Astrocyte of the cerebellum (primary cell): ENCODE results near the gene TMEM59L.

Source experiments
- DNase-seq: peaks from one replicate; pipeline ENCODE4 v3.0.0-alpha.2; 2011; ENCODE audit warnings: low read depth
- H3K4me3 ChIP-seq: 2 replicates; pipeline ENCODE4 v1.5.1; 2011; ENCODE audit warnings: mild to moderate bottlenecking, low read depth, low read length, moderate library complexity
- CTCF ChIP-seq: IDR thresholded peaks from 2 replicates; pipeline ENCODE4 v1.5.1; 2012; ENCODE audit warnings: low read length, low read depth, moderate library complexity, mild to moderate bottlenecking; ENCODE audit errors: missing control alignments
- in situ Hi-C: cut with HindIII; loops from 2 replicates; pipeline ENCODE4 v1.10.0; 2017; ENCODE audit warnings: low sequenced_read_pairs

The TMEM59L gene

GRCh38 chr19:18662972-18663732 is 50.5 kb downstream of the TMEM59L start:
- H3K4me3 ChIP-seq: no peak overlapping the region
- TF ChIP-seq CTCF: no peak
- no peak for DNase-seq
- in situ Hi-C loops: no loop called here

- H3K4me3 ChIP-seq: no peak overlapping the region
- in situ Hi-C loops: no loop called here
- no peak for DNase-seq
- no peak for TF ChIP-seq CTCF
Measured at GRCh38 chr19:18663940-18664530, 51.4 kb downstream of the TMEM59L start.

- in situ Hi-C loops: no loop called here
- no peak overlapping the region for H3K4me3 ChIP-seq
- DNase-seq: no peak
- no peak for TF ChIP-seq CTCF
Measured at GRCh38 chr19:18665771-18666202, 53.1 kb downstream of the TMEM59L start.

GRCh38 chr19:18666317-18666716 is 53.6 kb downstream of the TMEM59L start:
- no peak for TF ChIP-seq CTCF
- DNase-seq: no peak
- H3K4me3 ChIP-seq: no peak overlapping the region
- in situ Hi-C loops: no loop called here

- in situ Hi-C loops: no loop called here
- no peak overlapping the region for H3K4me3 ChIP-seq
- no peak for DNase-seq
- no peak for TF ChIP-seq CTCF
Measured at GRCh38 chr19:18666784-18667183, 54.1 kb downstream of the TMEM59L start.

- no peak for TF ChIP-seq CTCF
- no peak overlapping the region for H3K4me3 ChIP-seq
- in situ Hi-C loops: no loop called here
- DNase-seq: no peak
Measured at GRCh38 chr19:18667531-18668251, 55.0 kb downstream of the TMEM59L start.
